HEK293 (cell line): ENCODE results near the gene DNAAF5.

Source experiments
- ATF2 ChIP-seq: fragments of 450-650 bp; formaldehyde crosslinking; IDR thresholded peaks from 2 replicates; pipeline ENCODE4 v1.5.1; 2016; ENCODE audit warnings: missing biosample characterization, missing genetic modification characterization, low read depth
- CTCF ChIP-seq: fragments of 450-650 bp; formaldehyde crosslinking; IDR thresholded peaks from 2 replicates; pipeline ENCODE4 v1.5.1; 2016; ENCODE audit warnings: missing biosample characterization, missing genetic modification characterization
- RBAK ChIP-seq: fragments of 450-650 bp; formaldehyde crosslinking; IDR thresholded peaks from 2 replicates; pipeline ENCODE4 v1.5.1; 2016; ENCODE audit warnings: missing biosample characterization, missing genetic modification characterization
- REST ChIP-seq: fragments of 450-650 bp; formaldehyde crosslinking; IDR thresholded peaks from 2 replicates; pipeline ENCODE4 v1.5.1; 2016; ENCODE audit warnings: missing biosample characterization, missing genetic modification characterization
- ZNF221 ChIP-seq: fragments of 450-650 bp; formaldehyde crosslinking; IDR thresholded peaks from 2 replicates; pipeline ENCODE4 v1.5.1; 2017; ENCODE audit warnings: missing biosample characterization, missing genetic modification characterization, borderline replicate concordance

GRCh38 chr7:798921-799470, 72.5 kb downstream of the DNAAF5 start:
- TF ChIP-seq CTCF (tag by site-specific recombination), result no peak
- TF ChIP-seq REST, result no peak
- no peak for TF ChIP-seq RBAK (tag by site-specific recombination)
- TF ChIP-seq ATF2 (tag by site-specific recombination), result no peak
- no peak for TF ChIP-seq ZNF221
